HCT116 (cell line): ENCODE results near the gene POLRMT. TPM values are rescaled to one million over a fixed set of nuclear protein-coding genes. Genes with fewer than 3 reads are reported as not detected.

Source experiments
- ATAC-seq: fragments of 200-7000 bp; cut with Tn5 transposase; 2 replicates; pipeline ENCODE4 v1.9.1; 2020; ENCODE audit warnings: mild to moderate bottlenecking, moderate library complexity
- BruUV-seq: library from RNA; stranded (reverse); fragments of 400-500 nt; replicated peaks from 2 replicates; lab custom pipeline; 2021; lab: Mats Ljungman, UMichigan
- CTCF ChIA-PET: fragments of 300-600 bp; sonication (Branson Sonifier 250); formaldehyde crosslinking; loops from one replicate; lab custom pipeline; 2021; ENCODE audit warnings: antibody characterized with exemption; lab: Charles Lee
- POLR2A ChIA-PET: fragments of 300-600, 350-600 bp; sonication (Branson Sonifier 250); formaldehyde crosslinking; loops from one replicate; lab custom pipeline; 2021; ENCODE audit warnings: antibody characterized with exemption; lab: Charles Lee
- RAD21 ChIA-PET, 2 experiments: fragments of 300-600 bp; sonication (Branson Sonifier 250); formaldehyde crosslinking; loops; one replicate each; lab custom pipeline; 2023; ENCODE audit warnings: low total read pairs in 2 of 2; ENCODE audit not compliant: uncharacterized antibody in 2 of 2, unreplicated experiment in 2 of 2, low non-redundant PET in 1 of 2; lab: Charles Lee
- DNase-seq: peaks from one replicate; pipeline ENCODE4 v3.0.0-alpha.2; 2010; ENCODE audit warnings: low read depth, low spot score
- H2AFZ ChIP-seq: fragments of 200-600 bp; shearing (Covaris generic), sonication (generic); 2 replicates; pipeline ENCODE4 v1.6.1; 2017; ENCODE audit warnings: low read depth, mixed run types, mixed read lengths, antibody characterized with exemption, low read length; ENCODE audit not compliant: poor library complexity, severe bottlenecking
- H3K27ac ChIP-seq: 2 replicates; pipeline ENCODE4 v1.5.1; 2012; ENCODE audit warnings: low read depth, low read length
- H3K27me3 ChIP-seq: fragments of 200-600 bp; sonication (generic); 2 replicates; pipeline ENCODE4 v1.6.1; 2016; ENCODE audit warnings: mixed run types, low read length, mixed read lengths; ENCODE audit not compliant: insufficient read depth
- H3K36me3 ChIP-seq, 2 experiments: fragments of 200-500 bp in 1 of 2; fragments of 200-600 bp in 1 of 2; sonication (Bioruptor generic) in 1 of 2; sonication (generic) in 1 of 2; 2 replicates each; pipeline versions ENCODE4 v1.5.1 to v1.6.1; 2014 to 2016; ENCODE audit warnings: low read length in 2 of 2, inconsistent platforms in 1 of 2, mixed read lengths in 1 of 2, mixed run types in 1 of 2; ENCODE audit not compliant: insufficient read depth in 2 of 2, control insufficient read depth in 1 of 2
- H3K4me1 ChIP-seq, 2 experiments: fragments of 200-600 bp in 1 of 2; sonication (generic) in 1 of 2; 2 replicates each; pipeline versions ENCODE4 v1.5.1 to v1.6.1; 2012 to 2017; ENCODE audit warnings: low read length in 2 of 2, inconsistent platforms in 1 of 2, mild to moderate bottlenecking in 1 of 2, mixed read lengths in 1 of 2, mixed run types in 1 of 2, moderate library complexity in 1 of 2; ENCODE audit not compliant: insufficient read depth in 2 of 2, control insufficient read depth in 1 of 2
- H3K4me2 ChIP-seq: fragments of 200-600 bp; sonication (generic); 2 replicates; pipeline ENCODE4 v1.6.1; 2017; ENCODE audit warnings: mixed run types, low read length, mixed read lengths
- H3K4me3 ChIP-seq, 2 experiments: fragments of 200-600 bp in 1 of 2; sonication (generic) in 1 of 2; replicated peaks in 1 of 2; 2 replicates each; pipeline ENCODE4 v1.5.1; 2011 to 2016; ENCODE audit warnings: low read length in 2 of 2, control low read depth in 1 of 2, low read depth in 1 of 2, mild to moderate bottlenecking in 1 of 2, mixed read lengths in 1 of 2, mixed run types in 1 of 2
- H3K79me2 ChIP-seq: fragments of 200-600 bp; sonication (generic); 2 replicates; pipeline ENCODE4 v1.6.1; 2017; ENCODE audit warnings: mild to moderate bottlenecking, mixed run types, low read length, moderate library complexity, mixed read lengths; ENCODE audit not compliant: insufficient read depth
- H3K9ac ChIP-seq: fragments of 200-600 bp; sonication (generic); 2 replicates; pipeline ENCODE4 v1.6.1; 2016; ENCODE audit warnings: low read length, mixed read lengths
- H3K9me2 ChIP-seq: fragments of 200-600 bp; sonication (generic), shearing (Covaris generic); 2 replicates; pipeline ENCODE4 v1.6.1; 2017; ENCODE audit warnings: mixed run types, mild to moderate bottlenecking, moderate library complexity; ENCODE audit not compliant: insufficient read depth
- H3K9me3 ChIP-seq, 2 experiments: fragments of 200-500 bp in 1 of 2; fragments of 200-600 bp in 1 of 2; sonication (Bioruptor generic) in 1 of 2; sonication (generic) in 1 of 2; 2 replicates each; pipeline ENCODE4 v1.6.1; 2014 to 2017; ENCODE audit warnings: low read length in 2 of 2, mixed read lengths in 2 of 2, inconsistent platforms in 1 of 2, low read depth in 1 of 2, mild to moderate bottlenecking in 1 of 2, mixed run types in 1 of 2, moderate library complexity in 1 of 2; ENCODE audit not compliant: control insufficient read depth in 1 of 2, insufficient read depth in 1 of 2
- H4K20me1 ChIP-seq: fragments of 200-600 bp; sonication (generic), shearing (Covaris generic); 2 replicates; pipeline ENCODE4 v1.6.1; 2017; ENCODE audit warnings: mixed run types, mild to moderate bottlenecking, moderate library complexity; ENCODE audit not compliant: insufficient read depth
- CBX3 ChIP-seq: IDR thresholded peaks from 2 replicates; pipeline ENCODE4 v1.6.1; 2012; ENCODE audit warnings: low read depth
- CTCF ChIP-seq, 3 experiments: fragments of 200-600 bp in 1 of 3; sonication (generic) in 1 of 3; IDR thresholded peaks in 2 of 3; conservative IDR thresholded peaks in 1 of 3; 2 replicates each; pipeline ENCODE4 v1.5.1; 2012 to 2017; ENCODE audit warnings: low read depth in 2 of 3, low read length in 2 of 3, antibody characterized with exemption in 1 of 3, borderline replicate concordance in 1 of 3, control low read depth in 1 of 3, mild to moderate bottlenecking in 1 of 3, mixed read lengths in 1 of 3, mixed run types in 1 of 3, moderate library complexity in 1 of 3; ENCODE audit not compliant: insufficient read depth in 1 of 3
- EGR1 ChIP-seq: IDR thresholded peaks from 2 replicates; pipeline ENCODE4 v1.6.1; 2012; ENCODE audit warnings: low read depth
- EZH2 ChIP-seq: fragments of 200-600 bp; sonication (generic); IDR thresholded peaks from 2 replicates; pipeline ENCODE4 v1.6.1; 2017; ENCODE audit warnings: antibody characterized with exemption, mixed run types
- EZH2phosphoT487 ChIP-seq: fragments of 200-600 bp; IDR thresholded peaks from 2 replicates; pipeline ENCODE4 v1.6.1; 2018; ENCODE audit warnings: antibody characterized with exemption, borderline replicate concordance
- FOSL1 ChIP-seq: IDR thresholded peaks from 2 replicates; pipeline ENCODE4 v1.6.1; 2012; ENCODE audit warnings: low read depth
- MAX ChIP-seq: IDR thresholded peaks from 2 replicates; pipeline ENCODE4 v1.6.1; 2012
- POLR2A ChIP-seq: IDR thresholded peaks from 2 replicates; pipeline ENCODE4 v1.7.0; 2011; ENCODE audit warnings: borderline replicate concordance; ENCODE audit not compliant: insufficient read depth, insufficient read length; ENCODE audit errors: extremely low read depth
- RAD21 ChIP-seq: IDR thresholded peaks from 2 replicates; pipeline ENCODE4 v1.6.1; 2012; ENCODE audit warnings: low read depth, mild to moderate bottlenecking
- REST ChIP-seq: IDR thresholded peaks from 2 replicates; pipeline ENCODE4 v1.6.1; 2012; ENCODE audit warnings: low read depth
- SIN3A ChIP-seq: IDR thresholded peaks from 2 replicates; pipeline ENCODE4 v1.6.1; 2012; ENCODE audit warnings: low read depth
- SP1 ChIP-seq: IDR thresholded peaks from 2 replicates; pipeline ENCODE4 v1.6.1; 2012; ENCODE audit warnings: low read depth
- SRF ChIP-seq: IDR thresholded peaks from 2 replicates; pipeline ENCODE4 v1.6.1; 2012; ENCODE audit warnings: low read depth
- YY1 ChIP-seq: IDR thresholded peaks from 2 replicates; pipeline ENCODE4 v1.6.1; 2011; ENCODE audit warnings: low read length, low read depth, moderate library complexity, mild to moderate bottlenecking; ENCODE audit not compliant: insufficient replicate concordance; ENCODE audit errors: extremely low read depth
- ZBTB33 ChIP-seq: IDR thresholded peaks from 2 replicates; pipeline ENCODE4 v1.6.1; 2011; ENCODE audit warnings: mild to moderate bottlenecking, low read length, moderate library complexity; ENCODE audit not compliant: insufficient replicate concordance; ENCODE audit errors: extremely low read depth
- ZFX ChIP-seq: fragments of 450-650 bp; IDR thresholded peaks from 2 replicates; pipeline ENCODE4 v1.6.1; 2017
- ZNF274 ChIP-seq: fragments of 200-500 bp; sonication (Bioruptor generic); IDR thresholded peaks from 2 replicates; pipeline ENCODE4 v1.6.1; 2014; ENCODE audit warnings: mild to moderate bottlenecking, low read depth, low read length, inconsistent platforms
- intact Hi-C: fragments of 100-400 bp; cut with micrococcal nuclease; formaldehyde crosslinking; loops from 2 replicates; pipeline ENCODE4 v1.10.0; 2022
- total RNA-seq: library from RNA; stranded (reverse); gene quantifications from one replicate; pipeline ENCODE4 v1.2.1, GENCODE V29; 2021; ENCODE audit not compliant: unreplicated experiment

Gene POLRMT
- total RNA-seq, 1 experiment from 2014 or later: 138 TPM

- no peaks in the 10 kb centered on the region for H3K27me3 ChIP-seq
- ChIA-PET CTCF (no interaction called here), POLR2A (no interaction called here), RAD21 (no interaction called here)
- peaks cover 4 to 6% of the 10 kb centered on the region in 2 experiments; a peak in 3 of 4 replicates for H3K4me1 ChIP-seq
- no peak overlapping the region for H2AFZ ChIP-seq
- no peak overlapping the region; the same call in 1 of the 2 replicates for H3K27ac ChIP-seq
- DNase-seq: no peak
- H4K20me1 ChIP-seq: no peaks in the 10 kb centered on the region
- intact Hi-C loops: no loop called here
- no TSS peak for BruUV-seq
- no peaks in the 10 kb centered on the region for H3K79me2 ChIP-seq
- no peak for TF ChIP-seq EGR1
- TF ChIP-seq EZH2phosphoT487: no peak
- no peak for TF ChIP-seq CTCF (IDR thresholded peaks at IDR 0.05 in 2 of 3, conservative IDR thresholded peaks at IDR 0.05 in 1 of 3; ENCODE audit: borderline replicate concordance in 1 of 3, insufficient read depth in 1 of 3, low read depth in 2 of 3, low read length in 2 of 3)
- no peak for TF ChIP-seq SRF
- no peak for TF ChIP-seq RAD21
- TF ChIP-seq CBX3: no peak
- no peak for TF ChIP-seq POLR2A
- TF ChIP-seq YY1: no peak
- no peak for TF ChIP-seq ZFX
- TF ChIP-seq MAX: no peak
- no peak for TF ChIP-seq EZH2
- TF ChIP-seq ZNF274: no peak
- TF ChIP-seq SIN3A: no peak
- TF ChIP-seq ZBTB33: no peak
- no peak for TF ChIP-seq SP1
- no peak for TF ChIP-seq FOSL1
- TF ChIP-seq REST: no peak
- no peaks in the 10 kb centered on the region for H3K9me2 ChIP-seq
- no peak overlapping the region for H3K9ac ChIP-seq
- H3K9me3 ChIP-seq: no peaks in the 10 kb centered on the region
- no peak overlapping the region for H3K4me3 ChIP-seq
- ATAC-seq: no peak
- H3K4me2 ChIP-seq: no peak overlapping the region
- peaks cover 0 to 11% of the 10 kb centered on the region in 2 experiments; a peak in 2 of 4 replicates for H3K36me3 ChIP-seq
These were observed 19.4 kb downstream of the POLRMT start for GRCh38 chr19:613732-614567.
